ENCODE measurements around the gene CRTC3. TPM values are rescaled to one million over a fixed set of nuclear protein-coding genes. Genes with fewer than 3 reads are reported as not detected.

The CRTC3 gene
- total and polyA plus RNA-seq, 2 donors (not counting 3 experiments of a cell fraction or from before 2014, with no cell fraction given) = 16.2 to 26.4 TPM

DNA sequence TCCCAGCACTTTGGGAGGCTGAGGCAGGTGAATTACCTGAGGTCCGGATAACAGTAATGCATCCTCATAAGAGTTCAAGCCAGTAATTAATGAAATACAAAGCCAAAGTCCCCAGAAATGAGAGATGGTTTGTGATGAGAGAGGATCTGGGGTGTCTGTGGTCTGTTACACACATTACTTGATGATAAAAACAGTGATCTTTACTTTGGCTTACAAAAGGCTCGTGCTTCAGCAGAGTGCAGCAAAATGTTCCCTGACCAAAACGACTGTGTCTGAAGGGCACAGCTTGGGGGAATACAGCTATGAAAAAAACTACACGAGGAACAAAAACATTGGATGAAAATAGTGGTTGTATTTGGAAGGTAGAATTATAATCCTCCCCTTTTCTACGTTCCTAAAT is 40.9 kb downstream of the CRTC3 start:
- FAIRE-seq (no peak), DNase-seq (ENCODE audit: low read depth, low spot score) (no peak)
- Histone ChIP-seq H3K79me2 (ENCODE audit: control insufficient read depth, insufficient read depth, low read length) (peaks cover 5% of the 10 kb centered on the region), H2AFZ (ENCODE audit: low read depth, low read length) (no peak overlapping the region), H3K4me3 (replicated peaks in 1 of 3; ENCODE audit: insufficient read depth in 1 of 3, low read depth in 1 of 3, low read length in 3 of 3) (no peak overlapping the region), H3K9me1 (replicated peaks; ENCODE audit: control insufficient read depth, extremely low read depth, insufficient read depth, low read length) (peaks cover 3% of the 10 kb centered on the region), H4K20me1 (replicated peaks; ENCODE audit: control insufficient read depth, extremely low read depth, insufficient read depth, low read length) (no peaks in the 10 kb centered on the region), H3K27ac (ENCODE audit: insufficient read depth, low read depth, low read length) (no peak overlapping the region), H3K4me2 (ENCODE audit: insufficient read depth, low read length) (no peak overlapping the region), H3K36me3 (ENCODE audit: control insufficient read depth in 2 of 2, extremely low read depth in 1 of 2, insufficient read depth in 2 of 2, low read length in 2 of 2) (no peaks in the 10 kb centered on the region), H3K9me3 (replicated peaks; ENCODE audit: control insufficient read depth, insufficient read depth, low read length) (no peaks in the 10 kb centered on the region), H3K4me1 (ENCODE audit: control insufficient read depth, extremely low read depth, insufficient read depth, low read length) (peaks cover 9% of the 10 kb centered on the region), H3K27me3 (ENCODE audit: control insufficient read depth in 2 of 2, insufficient read depth in 2 of 2, low read length in 2 of 2) (no peaks in the 10 kb centered on the region), H3K9ac (replicated peaks; ENCODE audit: extremely low read depth, insufficient read depth, low read length) (no peak overlapping the region)
- POLR2A ChIA-PET = no interaction called here
- intact Hi-C loops (cut with micrococcal nuclease) (loop anchor here (5.0 kb wide), 1 partner anchor 38 kb away; no protein-coding TSS in a partner anchor), dilution Hi-C loops (cut with MboI; ENCODE audit: extremely low pct_ligation_motif_present, low sequenced_read_pairs) (no loop called here)
- CTCF ChIA-PET = interaction anchor here (1.5 kb wide), 1 partner anchor 9 kb away, joined by 10 read pairs; no protein-coding TSS in a partner anchor
- no TSS peak for BruUV-seq (replicated peaks)
- TF ChIP-seq FOS (IDR thresholded peaks at IDR 0.05; ENCODE audit: borderline replicate concordance, insufficient read depth, low read length) = no peak
- TF ChIP-seq GATA2 (IDR thresholded peaks at IDR 0.05; ENCODE audit: insufficient read depth, insufficient read length, low read depth, low read length) = no peak
- TF ChIP-seq JUN (IDR thresholded peaks at IDR 0.05; ENCODE audit: borderline replicate concordance, insufficient read depth, insufficient read length, low read depth) = no peak
- TF ChIP-seq CTCF (IDR thresholded peaks at IDR 0.05; ENCODE audit: extremely low read depth in 1 of 2, insufficient read depth in 1 of 2, low read depth in 1 of 2, low read length in 2 of 2) = no peak
- no peak for TF ChIP-seq POLR2AphosphoS5 (IDR thresholded peaks at IDR 0.05; ENCODE audit: insufficient read depth, low read depth, low read length)
- TF ChIP-seq POLR2A (IDR thresholded peaks at IDR 0.05; ENCODE audit: low read depth, low read length) = no peak
- TF ChIP-seq MYC (IDR thresholded peaks at IDR 0.05; ENCODE audit: low read depth, low read length) = no peak
- TF ChIP-seq, protein P1, sequence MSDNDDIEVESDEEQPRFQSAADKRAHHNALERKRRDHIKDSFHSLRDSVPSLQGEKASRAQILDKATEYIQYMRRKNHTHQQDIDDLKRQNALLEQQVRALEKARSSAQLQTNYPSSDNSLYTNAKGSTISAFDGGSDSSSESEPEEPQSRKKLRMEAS (IDR thresholded peaks at IDR 0.05; ENCODE audit: insufficient read depth, insufficient read length) = no peak
- TF ChIP-seq EZH2 (IDR thresholded peaks at IDR 0.05; ENCODE audit: borderline replicate concordance, low read depth, low read length, severe bottlenecking) = no peak
